ENCODE data around the gene SLC5A5.

The SLC5A5 gene

GRCh38 chr19:17847538-17848366 is 24.0 kb upstream of the SLC5A5 start, which contains the start of gene JAK3:
Gene JAK3 (minus strand): TSS chr19:17847982. CDS start chr19:17844417, 3,565 bp downstream.
- peak; percentile 82 for DNase-seq (ENCODE audit: low read depth)
- peak within 1 kb of the TSS; percentile 63 for H3K4me3 ChIP-seq (ENCODE audit: low read depth, low read length)
- TF ChIP-seq CTCF (conservative IDR thresholded peaks at IDR 0.05; ENCODE audit: low read depth, low read length) = no peak

GRCh38 chr19:17848595-17849292 is 23.0 kb upstream of the SLC5A5 start:
- TF ChIP-seq CTCF (conservative IDR thresholded peaks at IDR 0.05; ENCODE audit: low read depth, low read length) = no peak
- DNase-seq (ENCODE audit: low read depth) = no peak
- H3K4me3 ChIP-seq (ENCODE audit: low read depth, low read length) = no peak overlapping the region

DNA sequence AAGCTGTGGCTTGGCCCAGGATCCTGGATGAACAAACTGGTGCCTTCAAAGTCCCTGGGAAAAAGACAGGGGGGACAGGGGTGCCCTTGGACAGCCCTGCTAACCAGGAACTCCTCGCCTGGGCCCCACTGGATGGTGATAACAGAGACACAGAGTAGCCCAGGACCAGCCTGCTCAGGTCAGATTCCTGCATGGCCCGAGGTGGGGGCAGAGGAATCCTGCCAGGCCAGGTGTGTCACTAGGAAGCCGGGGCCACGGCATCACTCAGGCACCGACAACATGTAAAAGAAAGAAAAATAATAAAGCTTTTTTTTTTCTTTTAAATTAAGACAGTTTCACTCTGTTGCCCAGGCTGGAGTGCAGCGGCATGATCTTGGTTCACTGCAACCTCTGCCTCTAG is 17.7 kb upstream of the SLC5A5 start:
- no peak overlapping the region for H3K4me3 ChIP-seq (ENCODE audit: low read depth, low read length)
- DNase-seq (ENCODE audit: low read depth) = no peak
- TF ChIP-seq CTCF (conservative IDR thresholded peaks at IDR 0.05; ENCODE audit: low read depth, low read length) = no peak

DNA sequence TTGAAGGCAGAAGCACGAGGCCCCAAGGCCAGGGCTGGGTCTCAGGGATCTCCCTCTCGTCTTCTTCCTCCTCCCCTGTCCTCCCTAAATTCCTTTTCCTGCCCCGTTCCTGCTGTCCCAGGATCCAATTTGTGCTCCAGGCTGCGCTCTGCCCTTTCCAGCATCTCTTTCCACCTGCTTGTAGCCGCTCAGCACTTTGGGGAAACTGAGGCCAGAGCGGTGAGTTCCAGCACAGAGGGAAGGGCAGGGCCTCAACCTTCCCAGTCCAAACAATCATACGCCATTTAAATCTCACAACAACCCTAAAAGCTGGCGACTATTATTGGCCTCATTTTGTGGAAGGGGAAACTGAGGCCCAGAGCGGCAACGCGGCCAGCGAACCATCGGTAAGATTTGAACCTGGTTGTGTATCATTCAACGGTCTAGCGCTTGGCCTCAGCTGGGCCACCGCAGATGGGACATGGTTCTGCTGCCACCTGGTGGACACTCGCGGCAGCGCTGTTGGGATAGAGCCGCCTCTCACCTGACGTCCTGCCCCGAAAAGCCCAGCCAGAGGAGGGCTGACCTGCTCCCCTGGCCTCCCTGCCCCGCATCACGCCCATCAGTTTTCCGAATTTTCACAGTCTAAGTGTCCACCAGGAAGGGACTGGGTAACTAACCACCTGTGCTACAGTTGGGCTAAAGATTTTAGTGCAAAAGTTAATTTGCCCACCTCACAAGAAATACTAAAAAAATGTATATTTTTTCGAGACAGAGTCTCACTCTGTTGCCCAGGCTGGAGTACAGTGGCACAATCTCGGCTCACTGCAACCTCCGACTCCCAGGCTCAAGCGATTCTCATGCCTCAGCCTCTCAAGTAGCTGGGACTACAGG is 16.2 kb upstream of the SLC5A5 start:
- peak; percentile 94 for TF ChIP-seq CTCF (conservative IDR thresholded peaks at IDR 0.05; ENCODE audit: low read depth, low read length)
- DNase-seq (ENCODE audit: low read depth) = peak; percentile 75
- no peak overlapping the region for H3K4me3 ChIP-seq (ENCODE audit: low read depth, low read length)

GRCh38 chr19:17859533-17860330 is 12.0 kb upstream of the SLC5A5 start, which contains the start of gene RPL18A:
Gene RPL18A (plus strand): TSS chr19:17859910. CDS start chr19:17859957, 47 bp downstream.
- DNase-seq (ENCODE audit: low read depth) = peak; percentile 100
- TF ChIP-seq CTCF (conservative IDR thresholded peaks at IDR 0.05; ENCODE audit: low read depth, low read length) = peak; percentile 89
- peak within 1 kb of the TSS; percentile 95 for H3K4me3 ChIP-seq (ENCODE audit: low read depth, low read length)

Data from choroid plexus epithelial cell (primary cell).